GM18907 (cell line): ENCODE results near the gene SLC35E1.
"Not testable (repeated sequence)": the region's sequence is repeated elsewhere in the genome, so short reads cannot be mapped to it uniquely, and the experiment has no call there.

Experiments
- ATAC-seq: cut with Tn5 transposase; IDR thresholded peaks from one replicate; pipeline ENCODE4 v1.9.1; 2021; ENCODE audit warnings: mild to moderate bottlenecking, moderate library complexity; ENCODE audit not compliant: unreplicated experiment

Gene SLC35E1

GRCh38 chr19:16554776-16555175 lies 17.4 kb downstream of the SLC35E1 start:
- no peak for ATAC-seq

- not testable (repeated sequence) for ATAC-seq
Observed at GRCh38 chr19:16551902-16552301, 20.3 kb downstream of the SLC35E1 start.

GRCh38 chr19:16548956-16549355 lies 23.3 kb downstream of the SLC35E1 start:
- ATAC-seq, result no peak

- ATAC-seq, result no peak
Observed at GRCh38 chr19:16544473-16545231, 27.6 kb downstream of the SLC35E1 start.

DNA sequence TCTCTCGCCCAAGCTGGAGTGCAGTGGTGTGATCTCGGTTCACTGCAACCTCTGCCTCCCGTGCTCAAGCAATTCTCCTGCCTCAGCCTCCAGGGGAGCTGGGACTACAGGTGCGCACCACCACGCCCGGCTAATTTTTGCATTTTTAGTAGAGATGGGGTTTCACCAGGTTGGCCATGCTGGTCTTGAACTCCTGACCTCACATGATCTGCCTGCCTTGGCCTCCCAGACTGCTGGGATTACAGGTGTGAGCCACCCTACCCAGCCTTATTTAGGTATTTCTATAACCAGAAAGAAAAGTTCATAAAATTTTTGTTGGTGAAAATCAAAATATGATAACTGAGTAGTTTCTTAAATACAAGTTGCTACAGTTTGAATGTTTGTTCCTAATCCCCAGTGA lies 28.5 kb downstream of the SLC35E1 start:
- not testable (repeated sequence) for ATAC-seq

GRCh38 chr19:16542910-16543472 lies 29.2 kb downstream of the SLC35E1 start:
- ATAC-seq, result no peak

GRCh38 chr19:16542045-16542909 lies 29.9 kb downstream of the SLC35E1 start, which contains the start of gene CHERP:
CHERP (minus strand) TSS chr19:16542437; CDS start chr19:16542378, 59 bp downstream.
- peak; percentile 70 for ATAC-seq

GRCh38 chr19:16541526-16542044 lies 30.6 kb downstream of the SLC35E1 start:
- ATAC-seq, result no peak

DNA sequence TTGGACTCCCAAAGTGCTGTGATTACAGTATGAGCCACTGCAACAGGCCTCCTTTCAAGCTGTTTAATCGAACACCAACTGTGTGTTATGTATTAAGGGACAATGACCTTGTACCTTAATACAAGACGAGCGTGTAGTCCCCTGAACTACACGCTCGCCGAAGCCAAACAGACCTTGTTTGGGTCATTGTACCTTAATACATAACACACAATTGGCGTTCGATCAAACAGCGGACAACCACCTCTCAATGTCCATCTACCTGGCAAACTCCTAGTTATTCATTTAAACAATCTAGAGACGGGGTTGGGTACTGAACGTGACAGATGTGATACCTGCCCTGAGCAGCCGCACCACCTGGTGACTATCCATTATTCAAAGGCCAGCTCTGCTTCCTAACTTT lies 31.3 kb downstream of the SLC35E1 start:
- ATAC-seq, result no peak

- ATAC-seq, result no peak
Observed at GRCh38 chr19:16537111-16537510, 35.1 kb downstream of the SLC35E1 start.

DNA sequence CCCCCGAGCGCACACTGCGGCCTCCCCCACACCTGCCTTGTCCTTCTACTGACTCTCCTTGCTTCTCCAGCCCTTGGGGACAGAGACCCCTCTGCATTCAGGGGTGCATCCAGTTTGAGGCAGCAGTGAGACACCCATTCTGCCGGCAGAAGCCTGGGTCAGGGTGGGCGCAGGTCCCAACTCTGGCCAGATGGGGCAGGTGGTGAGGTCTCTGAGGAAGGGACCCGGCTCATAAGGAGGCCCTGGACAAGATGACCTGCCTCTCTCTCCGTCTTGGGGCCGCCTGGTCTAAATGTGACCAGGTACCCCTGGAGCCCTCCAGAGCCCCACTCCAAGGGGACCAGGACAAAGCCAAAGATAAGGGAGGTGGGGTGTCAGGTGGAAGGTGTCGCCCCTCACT lies 36.1 kb downstream of the SLC35E1 start:
- ATAC-seq, result no peak

DNA sequence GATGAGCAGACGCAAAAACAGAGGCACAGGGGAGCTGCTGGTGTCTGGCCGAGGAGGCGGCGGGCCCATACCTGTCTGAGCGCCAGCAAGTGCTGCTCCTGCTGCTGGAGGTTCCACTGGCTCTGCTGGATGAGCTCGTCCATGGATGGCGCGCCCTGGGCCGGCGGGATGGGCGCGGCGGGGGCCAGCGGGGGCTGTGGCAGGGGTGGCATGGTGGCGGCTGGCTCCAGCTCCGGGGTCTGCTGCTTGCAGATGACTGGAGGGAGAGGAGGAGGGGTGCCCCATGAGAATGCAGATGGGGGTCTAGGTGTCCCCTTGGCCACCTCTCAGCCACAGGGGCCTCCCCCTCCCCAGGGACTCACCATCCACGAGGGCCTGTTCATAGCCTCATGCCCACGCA lies 36.8 kb downstream of the SLC35E1 start:
- no peak for ATAC-seq

- ATAC-seq, result no peak
Observed at GRCh38 chr19:16532440-16533234, 39.6 kb downstream of the SLC35E1 start.

DNA sequence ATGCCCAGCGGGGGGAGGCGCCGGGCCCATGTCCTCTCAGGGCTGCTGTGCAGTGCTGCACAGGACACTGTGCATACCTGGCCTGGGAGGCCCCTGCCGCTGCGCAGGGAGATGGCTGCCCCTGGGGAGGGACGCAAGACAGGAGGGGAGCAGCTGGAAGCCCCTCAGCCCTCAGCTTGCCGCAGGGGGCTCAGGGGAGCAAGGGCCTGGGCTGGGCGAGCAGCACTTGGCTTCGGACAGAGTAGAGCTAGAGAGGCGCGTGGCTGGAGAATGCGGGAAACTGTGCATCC lies 40.9 kb downstream of the SLC35E1 start:
- no peak for ATAC-seq

DNA sequence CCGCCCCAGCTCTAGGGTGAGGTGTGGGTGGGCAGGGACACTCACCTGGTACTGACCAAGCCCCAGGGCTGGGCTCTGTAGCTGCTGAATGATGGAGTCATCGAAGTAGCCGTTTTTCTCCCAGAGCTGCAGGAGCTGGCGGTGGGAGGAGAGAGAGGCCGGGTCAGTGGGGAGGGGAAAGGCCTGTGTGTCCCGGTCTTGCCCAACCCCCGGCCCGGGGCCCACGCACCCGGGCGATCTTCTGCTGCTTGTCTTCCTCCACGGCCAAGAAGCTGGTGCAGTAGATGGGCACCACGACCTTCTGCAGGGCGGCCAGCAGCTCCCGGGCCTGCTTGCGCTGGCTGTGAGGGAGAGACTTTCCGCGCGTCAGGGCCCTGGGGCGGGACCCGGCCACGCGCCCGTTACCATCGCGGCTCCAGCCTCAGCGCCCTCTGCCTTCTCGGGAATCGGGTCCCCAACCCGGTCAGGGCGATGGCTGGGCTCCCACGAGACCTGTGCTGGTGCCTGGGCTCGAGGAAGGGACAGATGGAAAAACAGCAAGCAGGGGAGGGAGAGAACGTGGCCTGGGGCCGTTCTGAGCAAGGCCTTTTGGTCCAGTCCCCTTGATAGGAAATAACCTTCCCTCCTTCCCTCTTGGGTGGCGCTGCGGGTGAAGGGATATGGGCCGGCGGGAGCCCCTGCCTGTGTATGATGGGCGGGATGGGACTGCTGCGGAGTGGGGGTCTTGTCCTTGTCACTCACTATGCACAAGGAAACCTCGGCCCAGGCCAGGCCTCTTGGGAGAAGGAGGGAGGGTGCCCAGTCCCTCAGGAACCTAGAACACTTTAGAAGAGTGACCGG lies 41.5 kb downstream of the SLC35E1 start:
- no peak for ATAC-seq

- no peak for ATAC-seq
Observed at GRCh38 chr19:16529466-16530144, 42.6 kb downstream of the SLC35E1 start.

GRCh38 chr19:16527971-16528521 lies 44.2 kb downstream of the SLC35E1 start:
- ATAC-seq, result no peak

DNA sequence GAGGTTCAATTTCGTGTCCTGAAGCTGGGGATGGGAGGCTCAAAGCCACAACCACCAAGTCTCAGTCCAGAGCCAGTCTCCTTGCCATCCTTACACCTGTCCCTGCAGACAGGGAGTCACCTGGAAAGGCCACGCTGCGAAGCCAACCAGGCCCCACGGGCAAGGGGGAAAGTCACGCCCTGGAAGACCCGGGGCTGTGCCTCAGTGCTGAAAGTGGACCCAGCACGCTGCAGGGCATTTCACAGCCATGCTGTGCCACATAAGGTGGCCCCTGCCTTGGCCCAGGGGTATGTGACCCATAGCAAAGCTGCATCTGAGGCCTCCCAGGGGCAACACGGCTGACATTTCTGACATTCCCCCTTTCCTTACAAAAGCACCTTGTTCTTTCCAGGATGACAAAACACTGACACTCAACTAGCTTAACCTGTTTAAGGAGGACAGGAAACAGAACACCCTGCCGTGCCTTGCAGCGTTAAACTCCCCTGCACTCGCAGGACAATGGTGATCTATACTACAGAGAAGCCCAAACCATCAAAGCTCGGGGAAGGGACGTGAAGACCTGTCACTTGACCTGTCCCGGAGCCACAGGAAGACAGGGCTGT lies 44.8 kb downstream of the SLC35E1 start:
- no peak for ATAC-seq
